Measurements from ENCODE around the gene SUGCT. TPM values are rescaled to one million over a fixed set of nuclear protein-coding genes. Genes with fewer than 3 reads are reported as not detected.

The SUGCT gene
- total RNA-seq, 1 donor from 2014 or later = 1.6 TPM

DNA sequence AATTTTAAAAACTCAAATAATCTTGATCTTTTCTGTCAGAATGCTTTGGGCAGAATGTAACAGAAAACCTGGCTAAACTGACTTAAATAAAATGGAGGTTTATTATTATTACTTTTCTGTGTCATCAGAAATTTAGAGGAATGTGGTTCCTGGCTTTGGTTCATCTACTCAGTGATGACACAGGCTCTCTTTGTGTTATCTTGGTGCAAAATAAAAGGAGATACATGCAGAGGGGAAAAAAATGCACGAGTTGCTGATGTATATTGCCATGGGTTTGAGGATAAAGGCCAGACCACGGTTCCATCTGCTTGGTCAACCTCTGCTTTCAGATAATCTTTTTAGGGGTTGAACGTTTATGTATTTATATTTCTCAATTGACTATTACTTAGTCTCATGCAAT, 181.4 kb downstream of the SUGCT start:
- TF ChIP-seq, protein P1, sequence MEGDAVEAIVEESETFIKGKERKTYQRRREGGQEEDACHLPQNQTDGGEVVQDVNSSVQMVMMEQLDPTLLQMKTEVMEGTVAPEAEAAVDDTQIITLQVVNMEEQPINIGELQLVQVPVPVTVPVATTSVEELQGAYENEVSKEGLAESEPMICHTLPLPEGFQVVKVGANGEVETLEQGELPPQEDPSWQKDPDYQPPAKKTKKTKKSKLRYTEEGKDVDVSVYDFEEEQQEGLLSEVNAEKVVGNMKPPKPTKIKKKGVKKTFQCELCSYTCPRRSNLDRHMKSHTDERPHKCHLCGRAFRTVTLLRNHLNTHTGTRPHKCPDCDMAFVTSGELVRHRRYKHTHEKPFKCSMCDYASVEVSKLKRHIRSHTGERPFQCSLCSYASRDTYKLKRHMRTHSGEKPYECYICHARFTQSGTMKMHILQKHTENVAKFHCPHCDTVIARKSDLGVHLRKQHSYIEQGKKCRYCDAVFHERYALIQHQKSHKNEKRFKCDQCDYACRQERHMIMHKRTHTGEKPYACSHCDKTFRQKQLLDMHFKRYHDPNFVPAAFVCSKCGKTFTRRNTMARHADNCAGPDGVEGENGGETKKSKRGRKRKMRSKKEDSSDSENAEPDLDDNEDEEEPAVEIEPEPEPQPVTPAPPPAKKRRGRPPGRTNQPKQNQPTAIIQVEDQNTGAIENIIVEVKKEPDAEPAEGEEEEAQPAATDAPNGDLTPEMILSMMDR (IDR thresholded peaks at IDR 0.05; ENCODE audit: unreplicated experiment) = no peak
- Mint-ChIP-seq H3K4me1 (ENCODE audit: unreplicated experiment) (peaks cover 3% of the 10 kb centered on the region), H3K4me3 (ENCODE audit: unreplicated experiment) (no peak overlapping the region), H3K27me3 (ENCODE audit: unreplicated experiment) (no peaks in the 10 kb centered on the region), H3K36me3 (ENCODE audit: low read depth, unreplicated experiment) (no peaks in the 10 kb centered on the region), H3K27ac (ENCODE audit: unreplicated experiment) (no peak overlapping the region), H3K9me3 (ENCODE audit: unreplicated experiment) (no peaks in the 10 kb centered on the region)
- no peak for DNase-seq (ENCODE audit: low spot score)

DNA sequence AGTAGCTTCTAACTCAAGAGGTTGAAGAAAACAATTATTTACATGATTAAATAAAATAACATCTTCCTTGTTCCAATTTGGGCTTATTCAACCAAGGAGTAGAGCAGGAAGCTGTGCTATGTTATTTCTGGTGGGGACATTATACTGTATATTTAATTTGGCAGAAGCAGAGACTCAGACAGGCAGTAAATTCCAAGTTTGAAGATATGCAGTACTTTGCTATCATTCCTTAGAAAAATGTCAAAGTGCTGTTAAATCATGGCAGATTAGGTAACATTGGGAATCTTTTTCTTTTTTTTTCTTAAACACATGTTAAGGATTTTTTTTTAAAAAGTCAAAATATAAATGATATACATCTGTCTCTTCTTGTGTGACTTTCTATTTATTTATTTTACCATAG, 190.1 kb downstream of the SUGCT start:
- Mint-ChIP-seq H3K4me3 (ENCODE audit: unreplicated experiment) (no peak overlapping the region), H3K9me3 (ENCODE audit: unreplicated experiment) (no peaks in the 10 kb centered on the region)

DNA sequence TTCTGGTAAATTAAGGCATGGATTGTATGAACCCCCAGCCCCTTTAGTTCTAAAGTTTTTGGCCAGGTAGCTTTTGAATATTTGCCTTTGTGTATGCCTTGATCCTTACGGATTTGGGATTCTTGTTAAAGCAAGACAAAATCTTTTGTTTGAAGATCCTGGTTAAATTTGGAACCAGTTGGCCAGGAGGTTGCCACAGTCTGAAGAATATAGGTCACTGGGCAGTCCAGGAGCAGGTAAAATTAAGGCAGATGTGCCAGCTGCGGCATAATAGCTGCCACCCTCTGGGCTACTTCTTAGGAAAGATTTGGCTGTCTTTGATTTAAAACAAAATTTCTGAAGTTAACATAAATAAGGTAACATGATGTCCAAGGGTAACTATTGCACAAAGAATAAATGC, 192.3 kb downstream of the SUGCT start:
- no peaks in the 10 kb centered on the region for H3K9me3 Mint-ChIP-seq (ENCODE audit: unreplicated experiment)
- H3K4me1 Mint-ChIP-seq (ENCODE audit: unreplicated experiment) = peaks cover 8% of the 10 kb centered on the region
- no peak overlapping the region for H3K4me3 Mint-ChIP-seq (ENCODE audit: unreplicated experiment)
- no peak overlapping the region for H3K27ac Mint-ChIP-seq (ENCODE audit: unreplicated experiment)
- H3K27me3 Mint-ChIP-seq (ENCODE audit: unreplicated experiment) = peaks cover 3% of the 10 kb centered on the region
- DNase-seq (ENCODE audit: low spot score) = no peak
- TF ChIP-seq, protein P1 (IDR thresholded peaks at IDR 0.05; ENCODE audit: unreplicated experiment) = no peak
- no peaks in the 10 kb centered on the region for H3K36me3 Mint-ChIP-seq (ENCODE audit: low read depth, unreplicated experiment)

More for the DNA sequence above, 190.1 kb downstream of the SUGCT start:
- TF ChIP-seq, protein P1 (IDR thresholded peaks at IDR 0.05; ENCODE audit: unreplicated experiment) = no peak
- Mint-ChIP-seq H3K27me3 (ENCODE audit: unreplicated experiment) (peaks cover 2% of the 10 kb centered on the region), H3K36me3 (ENCODE audit: low read depth, unreplicated experiment) (no peaks in the 10 kb centered on the region), H3K27ac (ENCODE audit: unreplicated experiment) (no peak overlapping the region), H3K4me1 (ENCODE audit: unreplicated experiment) (peaks cover 8% of the 10 kb centered on the region)
- no peak for DNase-seq (ENCODE audit: low spot score)

DNA sequence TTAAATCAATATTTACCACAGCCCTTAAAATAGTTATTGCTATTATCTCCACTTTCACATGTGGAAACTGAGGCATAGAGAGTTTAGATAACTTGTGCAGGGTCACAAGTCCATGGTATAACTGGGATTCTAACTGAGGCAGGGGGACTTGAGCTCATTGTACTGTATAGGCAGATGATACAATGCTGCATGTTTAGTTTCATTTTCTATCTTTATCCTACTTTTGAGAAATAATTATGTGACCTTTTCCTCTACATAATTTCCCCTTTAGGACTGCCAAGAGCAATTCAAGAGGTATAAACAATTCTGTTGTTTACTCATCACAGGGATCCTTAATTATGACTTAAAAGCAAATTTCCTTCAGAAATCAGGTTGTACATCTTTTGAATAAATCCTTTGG, 193.1 kb downstream of the SUGCT start:
- Mint-ChIP-seq H3K27ac (ENCODE audit: unreplicated experiment) (no peak overlapping the region), H3K36me3 (ENCODE audit: low read depth, unreplicated experiment) (no peaks in the 10 kb centered on the region), H3K9me3 (ENCODE audit: unreplicated experiment) (no peaks in the 10 kb centered on the region), H3K4me1 (ENCODE audit: unreplicated experiment) (peaks cover 6% of the 10 kb centered on the region), H3K27me3 (ENCODE audit: unreplicated experiment) (peaks cover 3% of the 10 kb centered on the region), H3K4me3 (ENCODE audit: unreplicated experiment) (no peak overlapping the region)
- DNase-seq (ENCODE audit: low spot score) = no peak
- TF ChIP-seq, protein P1 (IDR thresholded peaks at IDR 0.05; ENCODE audit: unreplicated experiment) = no peak

DNA sequence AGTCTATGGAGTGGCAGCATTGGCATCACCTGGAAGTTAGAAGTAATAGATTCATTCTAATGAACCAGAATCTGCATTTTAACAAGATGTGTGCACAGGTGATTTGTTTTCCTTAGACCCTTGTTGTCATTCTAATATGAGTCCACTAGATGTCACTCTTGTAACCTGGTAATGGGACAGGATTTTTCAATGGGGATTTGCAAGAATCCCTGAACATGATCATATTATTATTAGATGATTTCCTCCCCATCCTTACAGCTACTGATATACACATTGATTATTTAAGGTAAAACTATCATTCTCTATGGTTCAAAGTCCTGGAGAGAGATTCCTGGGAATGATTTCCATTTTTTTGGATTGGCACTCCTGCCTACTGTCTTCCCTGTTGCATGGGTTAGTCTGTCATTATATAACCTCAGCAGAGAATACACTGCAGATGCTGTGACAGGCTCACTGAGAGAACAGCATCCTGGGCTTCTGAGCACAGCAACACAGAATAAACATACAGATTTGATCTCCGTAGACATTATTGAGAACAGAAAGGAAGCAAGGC, 194.9 kb downstream of the SUGCT start:
- Mint-ChIP-seq H3K4me1 (ENCODE audit: unreplicated experiment) (peaks cover 6% of the 10 kb centered on the region), H3K27me3 (ENCODE audit: unreplicated experiment) (peaks cover 3% of the 10 kb centered on the region), H3K9me3 (ENCODE audit: unreplicated experiment) (no peaks in the 10 kb centered on the region), H3K36me3 (ENCODE audit: low read depth, unreplicated experiment) (no peaks in the 10 kb centered on the region), H3K27ac (ENCODE audit: unreplicated experiment) (no peak overlapping the region), H3K4me3 (ENCODE audit: unreplicated experiment) (no peak overlapping the region)
- TF ChIP-seq, protein P1 (IDR thresholded peaks at IDR 0.05; ENCODE audit: unreplicated experiment) = peak; percentile 85
- no peak for DNase-seq (ENCODE audit: low spot score)

Data from endothelial cell (in vitro differentiated cells).